Activated CD8-positive, alpha-beta T cell treated with anti-CD3 and anti-CD28 coated beads for 36 hours (primary cell): Measurements from ENCODE around the gene CGB5. TPM values are rescaled to one million over a fixed set of nuclear protein-coding genes. Genes with fewer than 3 reads are reported as not detected.

ENCODE experiments used
- ATAC-seq: fragments of 200-7000 bp; cut with Tn5 transposase; one replicate; pipeline ENCODE4 v1.10.0; 2021; ENCODE audit warnings: mild to moderate bottlenecking, moderate library complexity
- CTCF ChIA-PET: fragments of 350-600 bp; sonication (Branson Sonifier 250); formaldehyde crosslinking; loops from one replicate; lab custom pipeline; 2021; ENCODE audit warnings: antibody characterized with exemption; lab: Charles Lee
- POLR2A ChIA-PET: fragments of 350-600 bp; sonication (Branson Sonifier 250); formaldehyde crosslinking; loops from one replicate; lab custom pipeline; 2021; ENCODE audit warnings: antibody characterized with exemption; lab: Charles Lee
- DNase-seq: peaks from one replicate; pipeline ENCODE4 v3.0.0-alpha.2; 2020
- H3K27ac Mint-ChIP-seq: one replicate; pipeline ENCODE4 v1.8.0; 2021; ENCODE audit warnings: mild to moderate bottlenecking, mixed read lengths
- H3K27me3 Mint-ChIP-seq: one replicate; pipeline ENCODE4 v1.8.0; 2021; ENCODE audit warnings: mixed read lengths
- H3K36me3 Mint-ChIP-seq: one replicate; pipeline ENCODE4 v1.8.0; 2021; ENCODE audit warnings: low read depth, mixed read lengths
- H3K4me1 Mint-ChIP-seq: one replicate; pipeline ENCODE4 v1.8.0; 2021; ENCODE audit warnings: low read depth, mixed read lengths
- H3K4me3 Mint-ChIP-seq: one replicate; pipeline ENCODE4 v1.8.0; 2021; ENCODE audit warnings: mild to moderate bottlenecking, moderate library complexity, mixed read lengths
- H3K9me3 Mint-ChIP-seq: one replicate; pipeline ENCODE4 v1.8.0; 2021; ENCODE audit warnings: mixed read lengths
- CTCF ChIP-seq: fragments of 200-600 bp; IDR thresholded peaks from one replicate; pipeline ENCODE4 v1.8.0; 2022; ENCODE audit warnings: antibody characterized with exemption, mild to moderate bottlenecking
- intact Hi-C: fragments of 100-400 bp; cut with micrococcal nuclease; formaldehyde crosslinking; loops from one replicate; pipeline ENCODE4 v1.10.0; 2022
- total RNA-seq, 2 experiments: library from RNA; stranded (reverse); gene quantifications; one replicate each; pipeline ENCODE4 v1.2.3, GENCODE V29; 2021

CGB5 gene
- total RNA-seq, 2 experiments from 2014 or later, result not detected

- ATAC-seq, result peak; percentile 45
- ChIA-PET CTCF (no interaction called here), POLR2A (no interaction called here)
- TF ChIP-seq CTCF, result no peak
- Mint-ChIP-seq H3K27ac (no peak within 1 kb of the TSS), H3K9me3 (no peaks in the 10 kb centered on the region), H3K36me3 (no peaks in the 10 kb centered on the region), H3K27me3 (peaks cover 51% of the 10 kb centered on the region), H3K4me1 (no peaks in the 10 kb centered on the region), H3K4me3 (no peak within 1 kb of the TSS)
- no peak for DNase-seq
- intact Hi-C loops, result no loop called here
Measured at GRCh38 chr19:49064768-49065611, 21.3 kb downstream of the CGB5 start, which contains the start of gene NTF4. Gene NTF4, minus strand, starts transcription at chr19:49064818. Its CDS starts 2,821 bp downstream, at chr19:49061997.

DNA sequence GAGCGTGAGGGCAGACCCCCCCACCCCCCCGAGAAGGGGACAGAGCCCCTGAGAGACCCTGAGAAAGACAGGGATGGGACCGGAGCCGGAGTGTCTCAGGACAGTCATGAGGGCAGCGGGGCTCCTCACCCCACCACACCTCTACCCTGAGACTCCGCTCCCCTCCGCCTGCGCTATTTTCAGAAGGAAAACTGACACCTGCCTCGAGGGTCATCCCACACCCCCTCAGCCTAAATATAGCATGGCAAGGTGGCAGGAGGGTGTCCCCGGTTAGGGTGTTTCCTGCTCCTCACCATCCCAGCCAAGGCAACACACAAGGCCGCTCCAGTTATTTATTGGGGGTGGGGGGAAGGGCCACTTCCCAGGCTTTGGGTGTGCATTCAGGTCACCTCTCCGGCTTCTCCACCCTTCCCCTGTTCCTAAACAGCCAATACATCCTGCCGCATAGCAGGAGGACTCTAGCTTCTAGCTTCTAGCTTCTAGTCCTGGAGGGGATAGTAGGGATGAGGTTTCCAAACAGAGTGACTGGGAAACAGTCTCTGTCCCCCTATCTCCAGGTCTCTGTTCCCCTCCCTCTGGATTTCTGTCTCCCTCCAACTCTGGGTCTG, 22.4 kb downstream of the CGB5 start:
- DNase-seq (no peak), ATAC-seq (no peak)
- CTCF ChIA-PET, result interaction anchor here (1.0 kb wide), 1 partner anchor 12 kb away, joined by 3 read pairs; no protein-coding TSS in a partner anchor
- Mint-ChIP-seq H3K4me3 (no peak overlapping the region), H3K27ac (no peak overlapping the region), H3K4me1 (no peaks in the 10 kb centered on the region), H3K27me3 (peaks cover 52% of the 10 kb centered on the region), H3K9me3 (no peaks in the 10 kb centered on the region), H3K36me3 (no peaks in the 10 kb centered on the region)
- POLR2A ChIA-PET, result no interaction called here
- intact Hi-C loops, result no loop called here
- no peak for TF ChIP-seq CTCF

GRCh38 chr19:49067554-49067953, 23.9 kb downstream of the CGB5 start:
- CTCF ChIA-PET, result no interaction called here
- no peak overlapping the region for H3K27ac Mint-ChIP-seq
- ATAC-seq (no peak), DNase-seq (no peak)
- H3K36me3 Mint-ChIP-seq, result no peaks in the 10 kb centered on the region
- H3K9me3 Mint-ChIP-seq, result no peaks in the 10 kb centered on the region
- TF ChIP-seq CTCF, result no peak
- intact Hi-C loops, result no loop called here
- no peaks in the 10 kb centered on the region for H3K4me1 Mint-ChIP-seq
- H3K4me3 Mint-ChIP-seq, result no peak overlapping the region
- peaks cover 57% of the 10 kb centered on the region for H3K27me3 Mint-ChIP-seq
- POLR2A ChIA-PET, result no interaction called here

DNA sequence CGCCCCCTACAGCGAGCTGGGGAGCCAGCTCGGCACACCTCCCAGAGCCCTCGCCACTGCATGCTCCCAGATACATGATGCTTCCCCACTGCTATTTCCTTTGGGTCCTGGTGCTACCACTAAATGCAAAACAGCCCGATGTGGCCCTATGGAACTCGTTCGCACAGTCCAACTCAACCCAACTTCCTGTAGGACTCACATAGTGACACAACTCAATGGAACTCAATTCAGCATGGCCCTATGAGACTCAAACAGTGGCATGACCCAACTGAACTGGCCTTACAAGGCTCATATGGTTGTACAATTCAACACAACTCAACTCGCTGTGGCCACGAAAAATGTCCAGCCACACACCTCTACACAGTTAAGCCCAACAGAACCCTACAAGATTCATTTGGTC, 25.4 kb downstream of the CGB5 start:
- Mint-ChIP-seq H3K9me3 (no peaks in the 10 kb centered on the region), H3K27ac (no peak overlapping the region), H3K36me3 (peaks cover 2% of the 10 kb centered on the region), H3K27me3 (peaks cover 65% of the 10 kb centered on the region), H3K4me3 (no peak overlapping the region), H3K4me1 (peaks cover 7% of the 10 kb centered on the region)
- ChIA-PET CTCF (interaction anchor here (1.8 kb wide), 1 partner anchor 29 kb away, joined by 9 read pairs; no protein-coding TSS in a partner anchor), POLR2A (interaction anchor here (0.6 to 0.8 kb wide), 2 partner anchors 17 to 21 kb away, joined by 3 read pairs; no protein-coding TSS in a partner anchor)
- ATAC-seq (no peak), DNase-seq (no peak)
- intact Hi-C loops, result no loop called here
- no peak for TF ChIP-seq CTCF

GRCh38 chr19:49070416-49070815, 26.8 kb downstream of the CGB5 start:
- Mint-ChIP-seq H3K4me3 (no peak overlapping the region), H3K9me3 (no peaks in the 10 kb centered on the region), H3K27me3 (peaks cover 72% of the 10 kb centered on the region), H3K36me3 (peaks cover 2% of the 10 kb centered on the region), H3K27ac (no peak overlapping the region), H3K4me1 (peaks cover 7% of the 10 kb centered on the region)
- ChIA-PET CTCF (interaction anchor here (1.1 to 1.8 kb wide), 3 partner anchors 13 to 76 kb away, joined by 3 to 9 read pairs (median 4); partner anchors contain the start of gene CGB7), POLR2A (interaction anchor here (1.4 kb wide), 1 partner anchor 10 kb away, joined by 3 read pairs; no protein-coding TSS in a partner anchor)
- intact Hi-C loops, result no loop called here
- DNase-seq (no peak), ATAC-seq (no peak)
- no peak for TF ChIP-seq CTCF
